K562 (cell line): ENCODE results near the gene PNPLA2. TPM values are rescaled to one million over a fixed set of nuclear protein-coding genes. Genes with fewer than 3 reads are reported as not detected.

ENCODE experiments used
- ATF1 ChIP-seq, 2 experiments: fragments of 450-650 bp in 1 of 2; IDR thresholded peaks; 2 replicates each; pipeline ENCODE4 v1.6.1; 2016; ENCODE audit warnings: missing compliant biosample characterization in 1 of 2, missing genetic modification characterization in 1 of 2
- BDP1 ChIP-seq: IDR thresholded peaks from 3 replicates; pipeline ENCODE4 v1.6.1; 2011; ENCODE audit not compliant: insufficient read length, insufficient read depth
- BRF2 ChIP-seq: IDR thresholded peaks from 3 replicates; pipeline ENCODE4 v1.6.1; 2011; ENCODE audit warnings: borderline replicate concordance, mild to moderate bottlenecking; ENCODE audit not compliant: insufficient read length, insufficient read depth
- CEBPZ ChIP-seq: fragments of 150-350 bp; IDR thresholded peaks from 2 replicates; pipeline ENCODE4 v1.6.1; 2014; ENCODE audit warnings: low read depth, mild to moderate bottlenecking, low read length, borderline replicate concordance
- CREB5 ChIP-seq: fragments of 250-450 bp; sonication (Bioruptor Pico); IDR thresholded peaks from 2 replicates; pipeline ENCODE4 v1.5.0; 2020; ENCODE audit warnings: mild to moderate bottlenecking
- GATA2 ChIP-seq: sonication (generic); formaldehyde crosslinking; IDR thresholded peaks from 2 replicates; pipeline ENCODE4 v1.4.0; 2020; ENCODE audit warnings: mild to moderate bottlenecking, missing genetic modification reagents
- HOMEZ ChIP-seq: fragments of 250-450 bp; sonication (Bioruptor Pico); IDR thresholded peaks from 2 replicates; pipeline ENCODE4 v1.4.0; 2020; ENCODE audit warnings: mild to moderate bottlenecking, moderate library complexity
- NEUROD1 ChIP-seq: fragments of 150-350 bp; IDR thresholded peaks from 2 replicates; pipeline ENCODE4 v1.6.1; 2014; ENCODE audit warnings: borderline replicate concordance, low read length, low read depth; ENCODE audit not compliant: partially characterized antibody
- RFX7 ChIP-seq: fragments of 250-450 bp; sonication (Bioruptor Pico); IDR thresholded peaks from 2 replicates; pipeline ENCODE4 v1.5.1; 2021; ENCODE audit warnings: mild to moderate bottlenecking
- VEZF1 ChIP-seq: fragments of 200-800 bp; sonication (Bioruptor generic); IDR thresholded peaks from 2 replicates; pipeline ENCODE4 v1.6.1; 2017; ENCODE audit warnings: missing genetic modification characterization, missing compliant biosample characterization
- ZNF551 ChIP-seq: fragments of 250-450 bp; sonication (Bioruptor Pico); IDR thresholded peaks from 2 replicates; pipeline ENCODE4 v1.5.0; 2021; ENCODE audit warnings: mild to moderate bottlenecking, moderate library complexity
- polyA plus RNA-seq, 8 experiments: library from polyadenylated mRNA; depleted of rRNA in 4 of 8; stranded (reverse) in 5 of 8; unstranded in 3 of 8; fragments of >200 nt; fragmentation: Nextera tagmentation in 2 of 8; fragmentation: Illumina TruSeq in 1 of 8; extraction: Ambion mirVana in 2 of 8; extraction: Trizol in 1 of 8; gene quantifications; 2 replicates each; pipeline versions ENCODE4 v1.2.1 to v1.2.3, GENCODE V29; 2011 to 2014; ENCODE audit warnings: inconsistent platforms in 1 of 8, missing spikeins in 1 of 8
- total RNA-seq, 7 experiments: library from RNA; depleted of rRNA in 6 of 7; stranded (reverse); fragments of >200 nt in 6 of 7; fragmentation: Illumina TruSeq in 2 of 7; extraction: Trizol in 2 of 7; gene quantifications; 2 replicates each; pipeline versions ENCODE4 v1.2.1 to v1.2.3, GENCODE V29; 2011 to 2021; ENCODE audit warnings: low replicate concordance in 1 of 7

Gene PNPLA2
- total and polyA plus RNA-seq, 9 of the 15 experiments (the other 6 are each of a cell fraction or from before 2014, with no cell fraction given) = 0.39 to 87.1 (median 8.4) TPM

- TF ChIP-seq CREB5 (CRISPR knock-in tag) (no peak), CEBPZ (no peak), HOMEZ (CRISPR knock-in tag) (no peak), BRF2 (no peak), BDP1 (no peak), NEUROD1 (no peak), ZNF551 (no peak), GATA2 (CRISPR knock-in tag) (no peak), RFX7 (CRISPR knock-in tag) (no peak), ATF1 (CRISPR knock-in tag; IDR thresholded peaks at IDR 0.05) (no peak), ATF1 (tag; IDR thresholded peaks at IDR 0.05) (no peak), VEZF1 (CRISPR knock-in tag) (no peak)
- TF ChIP-seq, all 486 proteins: peak for 13
Measured at GRCh38 chr11:839875-840617, 21.3 kb downstream of the PNPLA2 start (continued).
